ENCODE data around the gene KNCN.

Gene KNCN

DNA sequence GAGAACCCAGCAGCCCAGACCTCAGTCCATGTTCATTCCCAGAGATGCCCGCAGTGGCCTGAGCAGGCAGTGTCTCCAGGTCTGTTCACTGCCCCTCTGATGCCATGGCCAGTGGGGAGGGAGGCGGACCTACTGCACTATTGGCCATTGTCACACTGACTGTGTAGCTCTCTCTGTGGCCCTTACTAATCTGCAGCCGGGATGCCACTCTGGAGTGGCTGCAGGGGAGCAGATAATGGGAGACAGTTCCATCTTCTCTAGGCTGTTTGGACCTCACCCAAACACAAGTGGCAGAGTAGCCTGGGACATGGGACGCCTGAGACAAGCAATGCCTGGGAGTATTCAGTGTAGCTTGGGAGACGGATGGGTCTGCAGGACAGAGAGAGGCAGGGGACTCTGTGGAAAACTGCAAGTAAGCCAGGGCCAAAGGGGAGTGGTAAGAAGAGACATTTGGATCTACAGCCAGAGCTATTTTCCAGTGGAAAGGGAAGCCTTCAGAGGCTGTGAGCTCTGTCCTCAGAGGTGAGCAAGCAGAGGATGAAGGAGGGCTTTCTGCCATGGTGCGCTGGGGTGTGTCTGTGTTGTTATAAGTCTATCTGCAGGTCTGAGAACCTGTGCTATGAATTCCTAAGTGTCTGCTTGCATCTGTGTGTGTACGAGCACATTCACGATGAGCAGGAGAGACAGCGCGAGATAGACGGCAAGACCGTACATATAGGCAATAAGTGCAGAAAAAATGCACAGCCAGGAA is 35.1 kb downstream of the KNCN start:
- DNase-seq (ENCODE audit: low read depth): no peak
- no peak overlapping the region for H3K4me3 ChIP-seq (ENCODE audit: low read depth, low read length)
- TF ChIP-seq CTCF (conservative IDR thresholded peaks at IDR 0.05; ENCODE audit: low read depth, low read length): no peak

DNA sequence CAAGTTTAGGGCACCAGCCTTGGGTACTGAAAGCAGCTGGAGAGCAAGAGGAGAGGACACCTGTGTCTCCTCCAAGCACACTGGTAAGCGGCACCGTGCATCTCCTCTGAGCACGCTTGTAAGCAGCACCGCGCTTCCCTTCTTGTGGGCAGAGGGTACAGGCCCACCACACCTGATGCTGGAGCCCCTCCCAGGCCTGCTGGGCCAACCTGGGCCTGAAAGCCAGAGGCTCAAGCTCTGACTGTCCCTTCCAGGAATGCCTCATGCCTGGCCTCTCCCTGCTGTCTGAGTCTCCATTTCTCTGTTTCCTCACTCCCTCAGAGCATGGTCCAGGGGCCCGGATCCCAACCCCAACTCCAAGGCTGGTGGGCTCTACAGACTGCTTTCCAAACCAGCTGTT is 35.9 kb downstream of the KNCN start:
- no peak for TF ChIP-seq CTCF (conservative IDR thresholded peaks at IDR 0.05; ENCODE audit: low read depth, low read length)
- DNase-seq (ENCODE audit: low read depth): no peak
- H3K4me3 ChIP-seq (ENCODE audit: low read depth, low read length): no peak overlapping the region

GRCh38 chr1:46513536-46513935 is 37.9 kb downstream of the KNCN start:
- DNase-seq (ENCODE audit: low read depth): no peak
- no peak for TF ChIP-seq CTCF (conservative IDR thresholded peaks at IDR 0.05; ENCODE audit: low read depth, low read length)
- H3K4me3 ChIP-seq (ENCODE audit: low read depth, low read length): no peak overlapping the region

- H3K4me3 ChIP-seq (ENCODE audit: low read depth, low read length): no peak overlapping the region
- TF ChIP-seq CTCF (conservative IDR thresholded peaks at IDR 0.05; ENCODE audit: low read depth, low read length): no peak
- no peak for DNase-seq (ENCODE audit: low read depth)
These were observed 38.7 kb downstream of the KNCN start for GRCh38 chr1:46512792-46513190.

- no peak overlapping the region for H3K4me3 ChIP-seq (ENCODE audit: low read depth, low read length)
- DNase-seq (ENCODE audit: low read depth): no peak
These were observed 39.2 kb downstream of the KNCN start for GRCh38 chr1:46512135-46512791.

DNA sequence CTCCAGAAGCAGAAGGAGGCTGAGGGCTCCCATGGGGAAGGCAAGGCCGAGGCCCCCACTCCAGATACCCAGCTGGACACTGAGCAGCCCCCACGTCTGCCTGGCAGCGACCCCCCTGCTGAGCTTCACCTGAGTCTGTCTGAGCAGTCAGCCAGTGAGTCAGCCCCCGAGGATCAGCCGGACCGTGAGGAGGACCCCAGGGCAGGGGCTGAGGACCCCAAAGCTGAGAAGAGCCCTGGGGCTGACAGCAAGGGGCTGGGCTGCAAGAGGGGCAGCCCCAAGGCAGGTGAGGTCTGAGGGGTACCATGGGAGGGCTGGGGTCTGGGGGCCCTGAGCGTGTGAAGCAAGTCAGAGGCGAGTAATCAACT is 40.5 kb downstream of the KNCN start:
- DNase-seq (ENCODE audit: low read depth): no peak
- TF ChIP-seq CTCF (conservative IDR thresholded peaks at IDR 0.05; ENCODE audit: low read depth, low read length): no peak
- H3K4me3 ChIP-seq (ENCODE audit: low read depth, low read length): no peak overlapping the region

More at GRCh38 chr1:46512135-46512791, 39.2 kb downstream of the KNCN start:
- no peak for TF ChIP-seq CTCF (conservative IDR thresholded peaks at IDR 0.05; ENCODE audit: low read depth, low read length)
